Astrocyte of the spinal cord (primary cell): ENCODE measurements around the gene DLG4.
"Not testable (repeated sequence)": the region's sequence is repeated elsewhere in the genome, so short reads cannot be mapped to it uniquely, and the experiment has no call there.

Experiments used
- DNase-seq: peaks from one replicate; pipeline ENCODE4 v3.0.0; 2011; ENCODE audit warnings: low read depth, low spot score
- H3K4me3 ChIP-seq: 2 replicates; pipeline ENCODE4 v1.5.1; 2011; ENCODE audit warnings: low read depth, mild to moderate bottlenecking, low read length, moderate library complexity
- CTCF ChIP-seq: IDR thresholded peaks from 2 replicates; pipeline ENCODE4 v1.5.1; 2012; ENCODE audit warnings: low read depth, mild to moderate bottlenecking, low read length, inconsistent platforms
- in situ Hi-C: cut with HindIII; loops from 2 replicates; pipeline ENCODE4 v1.10.0; 2017; ENCODE audit warnings: low sequenced_read_pairs

Gene DLG4

GRCh38 chr17:7173687-7174602 lies 45.7 kb downstream of the DLG4 start:
- H3K4me3 ChIP-seq, result no peak overlapping the region
- in situ Hi-C loops, result no loop called here
- no peak for TF ChIP-seq CTCF
- peak; percentile 20 for DNase-seq

GRCh38 chr17:7172522-7173191 lies 47.0 kb downstream of the DLG4 start:
- DNase-seq, H3K4me3 ChIP-seq, in situ Hi-C loops: not testable (repeated sequence)

GRCh38 chr17:7169565-7169908 lies 50.1 kb downstream of the DLG4 start:
- in situ Hi-C loops, H3K4me3 ChIP-seq, DNase-seq: not testable (repeated sequence)

GRCh38 chr17:7168841-7169564 lies 50.6 kb downstream of the DLG4 start:
- DNase-seq, H3K4me3 ChIP-seq, in situ Hi-C loops: not testable (repeated sequence)

- H3K4me3 ChIP-seq, result no peak overlapping the region
- in situ Hi-C loops, result no loop called here
- no peak for DNase-seq
- no peak for TF ChIP-seq CTCF
Measured at GRCh38 chr17:7167832-7168231, 51.8 kb downstream of the DLG4 start.

- H3K4me3 ChIP-seq, result no peak overlapping the region
- DNase-seq, result no peak
- in situ Hi-C loops, result no loop called here
- no peak for TF ChIP-seq CTCF
Measured at GRCh38 chr17:7166873-7167272, 52.8 kb downstream of the DLG4 start.

- DNase-seq, in situ Hi-C loops, H3K4me3 ChIP-seq: not testable (repeated sequence)
Measured at GRCh38 chr17:7159571-7159970, 60.1 kb downstream of the DLG4 start.

- in situ Hi-C loops, H3K4me3 ChIP-seq, DNase-seq: not testable (repeated sequence)
Measured at GRCh38 chr17:7158424-7158823, 61.2 kb downstream of the DLG4 start.

GRCh38 chr17:7156342-7156940 lies 63.2 kb downstream of the DLG4 start:
- H3K4me3 ChIP-seq, result no peak overlapping the region
- DNase-seq, result no peak
- in situ Hi-C loops, result no loop called here
- no peak for TF ChIP-seq CTCF
